BE2C (cell line): ENCODE results near the gene C19orf81.

Experiments used
- DNase-seq: peaks from one replicate; pipeline ENCODE4 v3.0.0-alpha.2; 2020
- H3K27me3 ChIP-seq: fragments of 250-450 bp; sonication (Bioruptor Pico); 2 replicates; pipeline ENCODE4 v1.5.1; 2020; ENCODE audit warnings: mild to moderate bottlenecking
- H3K36me3 ChIP-seq: fragments of 250-450 bp; sonication (Bioruptor Pico); 2 replicates; pipeline ENCODE4 v1.5.1; 2020; ENCODE audit warnings: mild to moderate bottlenecking
- H3K4me1 ChIP-seq: fragments of 250-450 bp; sonication (Bioruptor Pico); 2 replicates; pipeline ENCODE4 v1.5.1; 2020
- H3K4me3 ChIP-seq: 2 replicates; pipeline ENCODE4 v1.5.1; 2011; ENCODE audit warnings: low read depth, low read length
- H3K9me3 ChIP-seq: fragments of 250-450 bp; sonication (Bioruptor Pico); 2 replicates; pipeline ENCODE4 v1.5.1; 2020
- TF ChIP-seq, protein P1 (sequence below): IDR thresholded peaks from 2 replicates; pipeline ENCODE4 v1.5.1; 2012; ENCODE audit warnings: mild to moderate bottlenecking, low read depth, low read length

Gene C19orf81

GRCh38 chr19:50702871-50703829 lies 53.9 kb downstream of the C19orf81 start:
- TF ChIP-seq, protein P1, sequence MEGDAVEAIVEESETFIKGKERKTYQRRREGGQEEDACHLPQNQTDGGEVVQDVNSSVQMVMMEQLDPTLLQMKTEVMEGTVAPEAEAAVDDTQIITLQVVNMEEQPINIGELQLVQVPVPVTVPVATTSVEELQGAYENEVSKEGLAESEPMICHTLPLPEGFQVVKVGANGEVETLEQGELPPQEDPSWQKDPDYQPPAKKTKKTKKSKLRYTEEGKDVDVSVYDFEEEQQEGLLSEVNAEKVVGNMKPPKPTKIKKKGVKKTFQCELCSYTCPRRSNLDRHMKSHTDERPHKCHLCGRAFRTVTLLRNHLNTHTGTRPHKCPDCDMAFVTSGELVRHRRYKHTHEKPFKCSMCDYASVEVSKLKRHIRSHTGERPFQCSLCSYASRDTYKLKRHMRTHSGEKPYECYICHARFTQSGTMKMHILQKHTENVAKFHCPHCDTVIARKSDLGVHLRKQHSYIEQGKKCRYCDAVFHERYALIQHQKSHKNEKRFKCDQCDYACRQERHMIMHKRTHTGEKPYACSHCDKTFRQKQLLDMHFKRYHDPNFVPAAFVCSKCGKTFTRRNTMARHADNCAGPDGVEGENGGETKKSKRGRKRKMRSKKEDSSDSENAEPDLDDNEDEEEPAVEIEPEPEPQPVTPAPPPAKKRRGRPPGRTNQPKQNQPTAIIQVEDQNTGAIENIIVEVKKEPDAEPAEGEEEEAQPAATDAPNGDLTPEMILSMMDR, result peak; percentile 5; the same call in 1 of the 2 replicates
- H3K4me1 ChIP-seq, result peaks cover 5% of the 10 kb centered on the region; the same call in 1 of the 2 replicates
- peak; percentile 58 for DNase-seq
- no peaks in the 10 kb centered on the region for H3K9me3 ChIP-seq
- H3K36me3 ChIP-seq, result no peaks in the 10 kb centered on the region
- H3K27me3 ChIP-seq, result peaks cover 31% of the 10 kb centered on the region
- peak overlapping the region; percentile 40 for H3K4me3 ChIP-seq

GRCh38 chr19:50703915-50704796 lies 54.9 kb downstream of the C19orf81 start:
- Histone ChIP-seq H3K27me3 (peaks cover 31% of the 10 kb centered on the region), H3K36me3 (no peaks in the 10 kb centered on the region), H3K4me1 (peaks cover 5% of the 10 kb centered on the region; the same call in 1 of the 2 replicates), H3K9me3 (no peaks in the 10 kb centered on the region), H3K4me3 (peak overlapping the region; percentile 40)
- DNase-seq, result peak; percentile 68
- TF ChIP-seq, protein P1, result peak; percentile 71

GRCh38 chr19:50705422-50706019 lies 56.3 kb downstream of the C19orf81 start:
- TF ChIP-seq, protein P1, result peak; percentile 95
- H3K27me3 ChIP-seq, result peaks cover 31% of the 10 kb centered on the region
- DNase-seq, result peak; percentile 67

GRCh38 chr19:50706387-50706786 lies 57.1 kb downstream of the C19orf81 start:
- H3K9me3 ChIP-seq, result no peaks in the 10 kb centered on the region
- no peak for DNase-seq
- no peaks in the 10 kb centered on the region for H3K36me3 ChIP-seq
- peaks cover 5% of the 10 kb centered on the region; the same call in 1 of the 2 replicates for H3K4me1 ChIP-seq
- no peak overlapping the region for H3K4me3 ChIP-seq
- peaks cover 31% of the 10 kb centered on the region for H3K27me3 ChIP-seq
- TF ChIP-seq, protein P1, result no peak

More at GRCh38 chr19:50705422-50706019, 56.3 kb downstream of the C19orf81 start:
- no peaks in the 10 kb centered on the region for H3K9me3 ChIP-seq
- H3K36me3 ChIP-seq, result no peaks in the 10 kb centered on the region
- H3K4me3 ChIP-seq, result no peak overlapping the region
- peaks cover 5% of the 10 kb centered on the region; the same call in 1 of the 2 replicates for H3K4me1 ChIP-seq

GRCh38 chr19:50708179-50708879 lies 59.1 kb downstream of the C19orf81 start:
- H3K27me3 ChIP-seq, result peaks cover 21% of the 10 kb centered on the region
- H3K9me3 ChIP-seq, result no peaks in the 10 kb centered on the region
- H3K4me1 ChIP-seq, result peaks cover under 1% of the 10 kb centered on the region; the same call in 1 of the 2 replicates
- H3K4me3 ChIP-seq, result no peak overlapping the region
- H3K36me3 ChIP-seq, result no peaks in the 10 kb centered on the region
- no peak for DNase-seq
- TF ChIP-seq, protein P1, result no peak
